Measurements from ENCODE around the gene KRTAP6-1.

The KRTAP6-1 gene

DNA sequence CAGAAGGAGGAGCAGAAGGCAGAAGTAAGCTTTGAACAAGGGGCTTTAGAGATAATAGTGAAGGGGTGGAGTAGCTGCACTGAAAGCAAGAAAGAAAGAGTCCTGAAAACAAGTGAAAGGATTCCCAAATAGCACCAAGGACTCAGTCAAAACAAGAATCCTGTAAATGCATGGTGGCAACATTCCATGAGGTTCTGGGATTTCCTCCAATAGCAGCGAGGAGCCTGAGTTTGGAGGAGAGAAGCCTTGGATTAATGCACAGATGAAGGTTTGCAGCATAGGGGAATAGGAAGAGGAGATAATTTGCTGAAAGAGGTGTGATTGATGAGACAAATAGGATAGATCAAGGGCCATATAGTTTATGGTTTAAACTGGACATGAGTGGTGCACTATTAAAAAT lies 34.4 kb downstream of the KRTAP6-1 start:
- no peak for DNase-seq (ENCODE audit: low read depth in 2 of 2, low spot score in 1 of 2)

DNA sequence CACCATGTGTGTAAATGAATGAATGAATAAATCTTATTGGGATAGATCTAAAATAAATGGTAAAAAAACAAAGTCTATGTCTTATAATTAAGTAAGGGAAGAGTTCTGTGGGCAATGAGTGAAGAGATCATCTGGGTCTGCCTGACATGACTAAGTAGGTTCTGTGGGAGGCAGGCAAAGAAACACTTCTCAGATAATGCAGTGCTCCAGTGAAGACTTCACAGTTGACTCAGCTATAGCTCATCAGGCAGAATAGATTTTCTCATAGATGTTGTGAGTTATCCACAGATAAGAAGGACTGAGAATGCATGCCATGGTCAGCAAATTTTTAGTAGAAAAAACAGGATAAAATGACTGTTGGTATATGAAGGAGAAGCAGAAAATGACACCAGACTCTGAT lies 36.0 kb downstream of the KRTAP6-1 start:
- no peak for DNase-seq (ENCODE audit: low read depth in 2 of 2, low spot score in 1 of 2)

DNA sequence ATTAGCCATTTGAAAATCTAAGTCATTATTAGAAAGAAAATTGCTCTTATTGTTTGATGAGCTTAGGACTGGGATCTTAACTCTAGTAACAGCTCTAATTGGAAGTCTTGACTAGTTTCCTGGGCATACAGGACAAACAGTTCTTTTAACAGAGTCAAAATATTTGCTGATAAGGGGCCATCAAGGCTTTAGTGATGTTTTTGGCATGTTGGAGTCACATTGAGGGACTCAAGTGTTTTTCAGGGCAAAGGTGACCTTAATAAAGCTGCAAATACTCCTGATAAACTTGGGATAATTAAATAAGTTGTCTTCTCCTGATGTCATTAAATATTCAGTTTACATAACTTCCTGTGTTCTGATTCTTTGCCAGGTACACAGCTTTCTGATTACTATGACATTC lies 46.1 kb downstream of the KRTAP6-1 start:
- no peak for DNase-seq (ENCODE audit: low read depth in 2 of 2, low spot score in 1 of 2)

- DNase-seq (ENCODE audit: low read depth in 2 of 2, low spot score in 1 of 2) = no peak
These were observed 50.1 kb downstream of the KRTAP6-1 start for GRCh38 chr21:30563630-30564029.
